ENCODE data around the gene TRAPPC12.

DNA sequence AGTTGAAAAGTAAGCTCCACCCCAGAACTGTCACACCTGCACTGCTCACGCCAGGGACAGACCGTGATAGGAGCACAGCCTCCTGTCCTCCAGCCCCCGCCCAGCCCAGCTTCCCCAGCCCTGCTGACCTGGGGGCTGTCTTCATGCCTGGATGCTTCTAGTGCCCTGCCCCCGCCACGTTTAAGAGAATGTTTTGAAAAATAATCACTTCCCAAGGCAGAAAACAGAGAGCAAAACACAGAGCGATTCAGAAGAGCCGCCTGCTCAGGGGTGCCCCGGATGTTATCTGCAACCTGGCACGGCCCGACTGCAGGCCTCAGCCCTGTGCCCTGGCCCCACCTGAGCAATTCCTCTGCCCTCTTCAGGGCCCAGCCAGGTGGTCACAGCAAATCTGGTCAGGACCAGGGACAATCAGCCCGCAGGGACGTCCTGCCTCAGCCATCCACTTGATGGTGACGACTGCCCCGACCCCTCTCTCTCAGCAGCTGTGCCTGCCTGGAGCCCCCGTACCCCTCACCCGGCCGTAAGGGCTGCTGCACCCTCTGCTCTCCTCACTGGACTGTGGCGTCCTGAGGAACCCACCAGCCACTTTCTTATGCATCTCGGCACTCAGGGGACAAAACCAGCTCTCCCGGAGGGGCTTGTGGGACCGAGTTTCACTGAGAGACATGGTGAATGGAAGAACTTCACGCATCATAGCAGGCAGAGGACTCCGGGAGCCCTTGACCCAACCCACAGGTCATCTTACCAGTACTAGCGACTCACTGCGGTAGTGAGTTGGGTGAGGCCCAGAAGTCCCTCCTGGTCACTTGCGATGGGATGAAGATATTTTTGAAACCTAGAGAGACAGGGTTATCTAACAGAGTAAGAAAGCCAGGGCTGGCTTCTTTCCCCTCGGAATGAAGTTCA lies 109.6 kb downstream of the TRAPPC12 start:
- no peak for TF ChIP-seq CTCF (IDR thresholded peaks at IDR 0.05)
- no peak for TF ChIP-seq ZFX (IDR thresholded peaks at IDR 0.05; ENCODE audit: borderline replicate concordance)

Data from 22Rv1 (cell line).